ENCODE results near the gene MLLT10. TPM values are rescaled to one million over a fixed set of nuclear protein-coding genes. Genes with fewer than 3 reads are reported as not detected.

Gene MLLT10
- total RNA-seq, 1 experiment from 2014 or later: 45.2 TPM

- Histone ChIP-seq H3K36me3 (ENCODE audit: control insufficient read depth in 1 of 2, insufficient read depth in 2 of 2, low read length in 2 of 2) (no peaks in the 10 kb centered on the region), H3K9ac (ENCODE audit: low read length) (no peak overlapping the region), H3K9me2 (ENCODE audit: insufficient read depth) (no peaks in the 10 kb centered on the region), H3K4me2 (ENCODE audit: low read length) (no peak overlapping the region), H3K4me1 (ENCODE audit: control insufficient read depth in 1 of 2, insufficient read depth in 2 of 2, low read length in 2 of 2) (no peaks in the 10 kb centered on the region), H3K9me3 (ENCODE audit: control insufficient read depth in 1 of 2, insufficient read depth in 1 of 2, low read depth in 1 of 2, low read length in 2 of 2) (no peaks in the 10 kb centered on the region), H3K27me3 (ENCODE audit: insufficient read depth, low read length) (no peaks in the 10 kb centered on the region), H4K20me1 (ENCODE audit: insufficient read depth) (no peaks in the 10 kb centered on the region), H2AFZ (ENCODE audit: low read depth, low read length, poor library complexity, severe bottlenecking) (no peak overlapping the region), H3K4me3 (replicated peaks in 1 of 2; ENCODE audit: low read depth in 1 of 2, low read length in 2 of 2) (no peak overlapping the region), H3K27ac (ENCODE audit: low read depth, low read length) (no peak overlapping the region), H3K79me2 (ENCODE audit: insufficient read depth, low read length) (no peaks in the 10 kb centered on the region)
- TF ChIP-seq SP1 (IDR thresholded peaks at IDR 0.05; ENCODE audit: low read depth) (no peak), CEBPB (IDR thresholded peaks at IDR 0.05; ENCODE audit: low read depth) (no peak)
- ATAC-seq (no peak), DNase-seq (ENCODE audit: low read depth, low spot score) (no peak)
- ChIA-PET CTCF (no interaction called here), RAD21 (ENCODE audit: low non-redundant PET in 1 of 2, low total read pairs in 2 of 2, uncharacterized antibody in 2 of 2, unreplicated experiment in 2 of 2) (no interaction called here), POLR2A (interaction anchor here (0.6 kb wide), 1 partner anchor 25 kb away, joined by 4 read pairs; no protein-coding TSS in a partner anchor)
- no TSS peak for BruUV-seq (replicated peaks)
- intact Hi-C loops (cut with micrococcal nuclease): no loop called here
These were observed 26.9 kb upstream of the MLLT10 start for GRCh38 chr10:21507150-21507549.

- no peaks in the 10 kb centered on the region for H3K79me2 ChIP-seq (ENCODE audit: insufficient read depth, low read length)
- TF ChIP-seq POLR2AphosphoS5 (IDR thresholded peaks at IDR 0.05; ENCODE audit: low read depth, low read length) (no peak), ZFX (IDR thresholded peaks at IDR 0.05) (no peak), CTCF (IDR thresholded peaks at IDR 0.05 in 2 of 3, conservative IDR thresholded peaks at IDR 0.05 in 1 of 3; ENCODE audit: borderline replicate concordance in 1 of 3, insufficient read depth in 1 of 3, low read depth in 2 of 3, low read length in 2 of 3) (no peak), RAD21 (IDR thresholded peaks at IDR 0.05; ENCODE audit: low read depth) (no peak), SIN3A (IDR thresholded peaks at IDR 0.05; ENCODE audit: low read depth) (no peak), YY1 (IDR thresholded peaks at IDR 0.05; ENCODE audit: extremely low read depth, insufficient replicate concordance, low read depth, low read length) (no peak), CBX3 (IDR thresholded peaks at IDR 0.05; ENCODE audit: low read depth) (no peak), JUND (IDR thresholded peaks at IDR 0.05) (no peak), EGR1 (IDR thresholded peaks at IDR 0.05; ENCODE audit: low read depth) (no peak)
- ATAC-seq: no peak
- H3K9ac ChIP-seq (ENCODE audit: low read length): no peak overlapping the region
- H3K9me2 ChIP-seq (ENCODE audit: insufficient read depth): no peaks in the 10 kb centered on the region
- RAD21 ChIA-PET (ENCODE audit: low non-redundant PET in 1 of 2, low total read pairs in 2 of 2, uncharacterized antibody in 2 of 2, unreplicated experiment in 2 of 2): no interaction called here
- intact Hi-C loops (cut with micrococcal nuclease): no loop called here
- no peaks in the 10 kb centered on the region for H4K20me1 ChIP-seq (ENCODE audit: insufficient read depth)
- H3K36me3 ChIP-seq (ENCODE audit: control insufficient read depth in 1 of 2, insufficient read depth in 2 of 2, low read length in 2 of 2): no peaks in the 10 kb centered on the region
- CTCF ChIA-PET: no interaction called here
- no peaks in the 10 kb centered on the region for H3K27me3 ChIP-seq (ENCODE audit: insufficient read depth, low read length)
- no peak for DNase-seq (ENCODE audit: low read depth, low spot score)
- no peaks in the 10 kb centered on the region for H3K4me1 ChIP-seq (ENCODE audit: control insufficient read depth in 1 of 2, insufficient read depth in 2 of 2, low read length in 2 of 2)
- H2AFZ ChIP-seq (ENCODE audit: low read depth, low read length, poor library complexity, severe bottlenecking): no peak overlapping the region
- no peak overlapping the region for H3K27ac ChIP-seq (ENCODE audit: low read depth, low read length)
- no peak overlapping the region for H3K4me2 ChIP-seq (ENCODE audit: low read length)
- H3K9me3 ChIP-seq (ENCODE audit: control insufficient read depth in 1 of 2, insufficient read depth in 1 of 2, low read depth in 1 of 2, low read length in 2 of 2): no peaks in the 10 kb centered on the region
- POLR2A ChIA-PET: no interaction called here
- BruUV-seq (replicated peaks): no TSS peak
- H3K4me3 ChIP-seq (replicated peaks in 1 of 2; ENCODE audit: low read depth in 1 of 2, low read length in 2 of 2): no peak overlapping the region
These were observed 25.2 kb upstream of the MLLT10 start for GRCh38 chr10:21508706-21509331.
